HG03439 (cell line): ENCODE measurements around the gene LCK.

ENCODE experiments used
- ATAC-seq: cut with Tn5 transposase; IDR thresholded peaks from one replicate; pipeline ENCODE4 v1.9.1; 2021; ENCODE audit warnings: mild to moderate bottlenecking, moderate library complexity; ENCODE audit not compliant: unreplicated experiment

LCK gene

GRCh38 chr1:32311709-32312393 lies 60.8 kb downstream of the LCK start:
- no peak for ATAC-seq

- no peak for ATAC-seq
These were observed 65.8 kb downstream of the LCK start for GRCh38 chr1:32316903-32317277.

GRCh38 chr1:32318127-32318869 lies 67.2 kb downstream of the LCK start:
- ATAC-seq = no peak

- no peak for ATAC-seq
These were observed 70.7 kb downstream of the LCK start for GRCh38 chr1:32321712-32322291.

GRCh38 chr1:32327204-32327603 lies 76.1 kb downstream of the LCK start:
- no peak for ATAC-seq

- no peak for ATAC-seq
These were observed 78.9 kb downstream of the LCK start for GRCh38 chr1:32329931-32330466.

- ATAC-seq = no peak
These were observed 79.6 kb downstream of the LCK start for GRCh38 chr1:32330558-32331151.

- no peak for ATAC-seq
These were observed 80.5 kb downstream of the LCK start for GRCh38 chr1:32331549-32331948.

GRCh38 chr1:32332290-32333079 lies 81.4 kb downstream of the LCK start:
- no peak for ATAC-seq

- no peak for ATAC-seq
These were observed 82.3 kb downstream of the LCK start for GRCh38 chr1:32333251-32333963.

- ATAC-seq = no peak
These were observed 83.3 kb downstream of the LCK start for GRCh38 chr1:32334274-32334861.

- ATAC-seq = no peak
These were observed 83.9 kb downstream of the LCK start for GRCh38 chr1:32334864-32335534.

- ATAC-seq = no peak
These were observed 84.4 kb downstream of the LCK start for GRCh38 chr1:32335535-32335789.
